ENCODE measurements around the gene ZBTB20.

ZBTB20 gene

GRCh38 chr3:115169808-115170207, 22.7 kb upstream of the ZBTB20 start:
- DNase-seq (ENCODE audit: low read depth), result no peak
- TF ChIP-seq CTCF (conservative IDR thresholded peaks at IDR 0.05; ENCODE audit: control insufficient read depth, insufficient read depth, low read depth, low read length), result peak; percentile 16
- no peak overlapping the region for H3K4me3 ChIP-seq (ENCODE audit: control insufficient read depth, low read depth, low read length)

GRCh38 chr3:115165701-115166100, 18.6 kb upstream of the ZBTB20 start:
- no peak overlapping the region for H3K4me3 ChIP-seq (ENCODE audit: control insufficient read depth, low read depth, low read length)
- no peak for DNase-seq (ENCODE audit: low read depth)
- no peak for TF ChIP-seq CTCF (conservative IDR thresholded peaks at IDR 0.05; ENCODE audit: control insufficient read depth, insufficient read depth, low read depth, low read length)

GRCh38 chr3:115165266-115165665, 18.2 kb upstream of the ZBTB20 start:
- no peak overlapping the region for H3K4me3 ChIP-seq (ENCODE audit: control insufficient read depth, low read depth, low read length)
- DNase-seq (ENCODE audit: low read depth), result no peak
- no peak for TF ChIP-seq CTCF (conservative IDR thresholded peaks at IDR 0.05; ENCODE audit: control insufficient read depth, insufficient read depth, low read depth, low read length)

GRCh38 chr3:115164374-115165221, 17.5 kb upstream of the ZBTB20 start:
- DNase-seq (ENCODE audit: low read depth), result no peak
- H3K4me3 ChIP-seq (ENCODE audit: control insufficient read depth, low read depth, low read length), result no peak overlapping the region
- TF ChIP-seq CTCF (conservative IDR thresholded peaks at IDR 0.05; ENCODE audit: control insufficient read depth, insufficient read depth, low read depth, low read length), result no peak

- no peak for TF ChIP-seq CTCF (conservative IDR thresholded peaks at IDR 0.05; ENCODE audit: control insufficient read depth, insufficient read depth, low read depth, low read length)
- DNase-seq (ENCODE audit: low read depth), result no peak
- H3K4me3 ChIP-seq (ENCODE audit: control insufficient read depth, low read depth, low read length), result no peak overlapping the region
These were observed 15.7 kb upstream of the ZBTB20 start for GRCh38 chr3:115162759-115163158.

- no peak overlapping the region for H3K4me3 ChIP-seq (ENCODE audit: control insufficient read depth, low read depth, low read length)
- no peak for DNase-seq (ENCODE audit: low read depth)
- TF ChIP-seq CTCF (conservative IDR thresholded peaks at IDR 0.05; ENCODE audit: control insufficient read depth, insufficient read depth, low read depth, low read length), result no peak
These were observed 14.8 kb upstream of the ZBTB20 start for GRCh38 chr3:115161866-115162265.
